IMR-90 (cell line): Measurements from ENCODE around the gene PLA2G4B. TPM values are rescaled to one million over a fixed set of nuclear protein-coding genes. Genes with fewer than 3 reads are reported as not detected.

Experiments used
- ATAC-seq: fragments of 200-7000 bp; cut with Tn5 transposase; 2 replicates; pipeline ENCODE4 v1.9.1; 2020; ENCODE audit warnings: low read depth, mild to moderate bottlenecking, moderate library complexity
- BruUV-seq: library from RNA; stranded (reverse); fragments of 400-500 nt; replicated peaks from 2 replicates; lab custom pipeline; 2021; lab: Mats Ljungman, UMichigan
- CTCF ChIA-PET: fragments of 300-600 bp; formaldehyde crosslinking; extraction: SDS; loops from one replicate; lab custom pipeline; 2021; ENCODE audit warnings: antibody characterized with exemption; lab: Yijun Ruan, JAX
- POLR2A ChIA-PET: fragments of 300-600 bp; sonication (Branson Sonifier 250); formaldehyde crosslinking; loops from one replicate; lab custom pipeline; 2022; ENCODE audit warnings: antibody characterized with exemption; ENCODE audit not compliant: unreplicated experiment; lab: Charles Lee
- DNase-seq: peaks from one replicate; pipeline ENCODE4 v3.0.0; 2013
- H2AFZ ChIP-seq: replicated peaks from 2 replicates; pipeline ENCODE3; 2013; ENCODE audit warnings: low read length, mild to moderate bottlenecking; ENCODE audit not compliant: poor library complexity
- H2AK5ac ChIP-seq: 2 replicates; pipeline ENCODE4 v1.6.1; 2013; ENCODE audit warnings: low read depth, low read length, inconsistent platforms
- H2AK9ac ChIP-seq: replicated peaks from 2 replicates; pipeline ENCODE3; 2013; ENCODE audit warnings: mild to moderate bottlenecking, low read depth, low read length, moderate library complexity; ENCODE audit not compliant: poor library complexity
- H2BK120ac ChIP-seq: 2 replicates; pipeline ENCODE4 v1.6.1; 2013; ENCODE audit warnings: low read depth, low read length, inconsistent platforms
- H2BK15ac ChIP-seq: 3 replicates; pipeline ENCODE4 v1.6.1; 2013; ENCODE audit warnings: low read depth, low read length, inconsistent platforms
- H2BK20ac ChIP-seq: 2 replicates; pipeline ENCODE4 v1.6.1; 2013; ENCODE audit warnings: low read depth, mild to moderate bottlenecking, inconsistent platforms, low read length, moderate library complexity
- H2BK5ac ChIP-seq: 2 replicates; pipeline ENCODE4 v1.6.1; 2013; ENCODE audit warnings: mild to moderate bottlenecking, low read depth, low read length, inconsistent platforms; ENCODE audit not compliant: poor library complexity, severe bottlenecking
- H3K14ac ChIP-seq: replicated peaks from 2 replicates; pipeline ENCODE4 v1.6.1; 2013; ENCODE audit warnings: low read depth, low read length, inconsistent platforms
- H3K18ac ChIP-seq: 2 replicates; pipeline ENCODE4 v1.6.1; 2013; ENCODE audit warnings: low read depth, low read length, control low read depth
- H3K23ac ChIP-seq: 2 replicates; pipeline ENCODE4 v1.6.1; 2013; ENCODE audit warnings: low read depth, low read length, inconsistent platforms
- H3K27ac ChIP-seq: 2 replicates; pipeline ENCODE4 v1.5.1; 2013; ENCODE audit warnings: mild to moderate bottlenecking, control low read depth, low read length; ENCODE audit not compliant: insufficient read depth
- H3K27me3 ChIP-seq: 2 replicates; pipeline ENCODE4 v1.6.1; 2013; ENCODE audit warnings: low read length; ENCODE audit not compliant: control insufficient read depth, insufficient read depth
- H3K36me3 ChIP-seq: 2 replicates; pipeline ENCODE4 v1.6.1; 2013; ENCODE audit warnings: low read length, mixed read lengths; ENCODE audit not compliant: control insufficient read depth, insufficient read depth
- H3K4ac ChIP-seq: 2 replicates; pipeline ENCODE4 v1.6.1; 2013; ENCODE audit warnings: low read depth, low read length, inconsistent platforms
- H3K4me1 ChIP-seq: 2 replicates; pipeline ENCODE4 v1.6.1; 2013; ENCODE audit warnings: low read length, mixed read lengths; ENCODE audit not compliant: control insufficient read depth, insufficient read depth
- H3K4me2 ChIP-seq: 2 replicates; pipeline ENCODE4 v1.6.1; 2013; ENCODE audit warnings: low read depth, mild to moderate bottlenecking, control low read depth, low read length, moderate library complexity
- H3K4me3 ChIP-seq: 2 replicates; pipeline ENCODE4 v1.5.1; 2013; ENCODE audit warnings: low read depth, mild to moderate bottlenecking, control low read depth, low read length, moderate library complexity; ENCODE audit not compliant: insufficient read depth
- H3K56ac ChIP-seq: 2 replicates; pipeline ENCODE4 v1.6.1; 2013; ENCODE audit warnings: low read length, inconsistent platforms; ENCODE audit not compliant: insufficient read depth; ENCODE audit errors: extremely low read depth
- H3K79me1 ChIP-seq, 2 experiments: 2 replicates each; pipeline ENCODE4 v1.6.1; 2013; ENCODE audit warnings: low read length in 2 of 2, inconsistent platforms in 1 of 2, low read depth in 1 of 2
- H3K9ac ChIP-seq: 2 replicates; pipeline ENCODE4 v1.6.1; 2013; ENCODE audit warnings: low read depth, low read length, control low read depth
- H3K9me1 ChIP-seq: 2 replicates; pipeline ENCODE4 v1.6.1; 2013; ENCODE audit warnings: low read length, inconsistent platforms; ENCODE audit not compliant: insufficient read depth
- H3K9me3 ChIP-seq: 2 replicates; pipeline ENCODE4 v1.6.1; 2013; ENCODE audit warnings: low read length; ENCODE audit not compliant: control insufficient read depth, insufficient read depth
- H4K20me1 ChIP-seq: 2 replicates; pipeline ENCODE4 v1.6.1; 2013; ENCODE audit warnings: low read length, inconsistent platforms; ENCODE audit not compliant: insufficient read depth
- H4K5ac ChIP-seq: 2 replicates; pipeline ENCODE4 v1.6.1; 2013; ENCODE audit warnings: mild to moderate bottlenecking, low read depth, low read length, control low read depth
- H4K8ac ChIP-seq, 2 experiments: 2 replicates each; pipeline ENCODE4 v1.6.1; 2013; ENCODE audit warnings: low read depth in 2 of 2, low read length in 2 of 2, control low read depth in 1 of 2, inconsistent platforms in 1 of 2
- H4K91ac ChIP-seq: 2 replicates; pipeline ENCODE4 v1.6.1; 2013; ENCODE audit warnings: low read depth, low read length, inconsistent platforms; ENCODE audit not compliant: insufficient read depth
- BHLHE40 ChIP-seq: fragments of 150-350 bp; IDR thresholded peaks from 2 replicates; pipeline ENCODE4 v1.6.1; 2016; ENCODE audit warnings: mild to moderate bottlenecking, low read depth, low read length
- CEBPB ChIP-seq: IDR thresholded peaks from 2 replicates; pipeline ENCODE4 v1.6.1; 2012; ENCODE audit warnings: low read depth, low read length, improper control_type of control experiment
- CHD1 ChIP-seq: IDR thresholded peaks from 2 replicates; pipeline ENCODE4 v1.6.1; 2012; ENCODE audit warnings: low read depth, low read length, improper control_type of control experiment
- CTCF ChIP-seq: conservative IDR thresholded peaks from 2 replicates; pipeline ENCODE4 v1.5.1; 2012; ENCODE audit warnings: mild to moderate bottlenecking, low read depth, low read length, improper control_type of control experiment
- FOS ChIP-seq: fragments of 150-350 bp; IDR thresholded peaks from 2 replicates; pipeline ENCODE4 v1.6.1; 2016; ENCODE audit warnings: low read depth, low read length
- MAFK ChIP-seq: IDR thresholded peaks from 2 replicates; pipeline ENCODE4 v1.6.1; 2012; ENCODE audit warnings: low read depth, low read length, improper control_type of control experiment
- MAZ ChIP-seq: IDR thresholded peaks from 2 replicates; pipeline ENCODE4 v1.6.1; 2012; ENCODE audit warnings: low read depth, mild to moderate bottlenecking, low read length, improper control_type of control experiment, moderate library complexity, borderline replicate concordance
- MXI1 ChIP-seq: IDR thresholded peaks from 2 replicates; pipeline ENCODE4 v1.6.1; 2012; ENCODE audit warnings: low read depth, mild to moderate bottlenecking, low read length, moderate library complexity, borderline replicate concordance
- NFE2L2 ChIP-seq: fragments of 150-350 bp; IDR thresholded peaks from 2 replicates; pipeline ENCODE4 v1.6.1; 2016; ENCODE audit warnings: low read depth, mild to moderate bottlenecking, low read length
- RAD21 ChIP-seq: IDR thresholded peaks from 2 replicates; pipeline ENCODE4 v1.6.1; 2012; ENCODE audit warnings: low read length, improper control_type of control experiment
- RCOR1 ChIP-seq: IDR thresholded peaks from 2 replicates; pipeline ENCODE4 v1.6.1; 2012; ENCODE audit warnings: mild to moderate bottlenecking, low read length, improper control_type of control experiment; ENCODE audit not compliant: insufficient replicate concordance
- RFX5 ChIP-seq: IDR thresholded peaks from 2 replicates; pipeline ENCODE4 v1.8.0; 2012; ENCODE audit warnings: low read depth, mild to moderate bottlenecking, low read length, moderate library complexity
- USF2 ChIP-seq: fragments of 150-350 bp; IDR thresholded peaks from 2 replicates; pipeline ENCODE4 v1.6.1; 2017; ENCODE audit warnings: mild to moderate bottlenecking, antibody characterized with exemption, low read length, low read depth
- WGBS, 2 experiments: methylation state at CpG; one replicate each; pipeline versions ENCODE4 v1.1.5 to v1.1.7; 2013; ENCODE audit warnings: missing lambda C conversion rate in 2 of 2; ENCODE audit not compliant: insufficient read length in 1 of 2; ENCODE audit errors: extremely low coverage in 2 of 2; 5-methylcytosine and 5-hydroxymethylcytosine counted together
- dilution Hi-C: fragments of 300-500 bp; cut with HindIII; formaldehyde crosslinking; loops from one replicate; pipeline ENCODE4 v1.14.3; 2018; ENCODE audit warnings: low sequenced_read_pairs; ENCODE audit not compliant: unreplicated experiment
- in situ Hi-C: fragments of 300-500 bp; cut with MboI; formaldehyde crosslinking; loops from 3 replicates; pipeline ENCODE4 v1.14.3; 2019; ENCODE audit warnings: low sequenced_read_pairs, inconsistent platforms, mixed read lengths
- intact Hi-C: fragments of 100-400 bp; cut with micrococcal nuclease; formaldehyde crosslinking; loops from 2 replicates; pipeline ENCODE4 v1.10.0; 2022
- polyA plus RNA-seq, 3 experiments: library from polyadenylated mRNA; depleted of rRNA; stranded (reverse); fragments of >200 nt; gene quantifications; 2 replicates each; pipeline ENCODE4 v1.2.3, GENCODE V29; 2012; ENCODE audit warnings: low replicate concordance in 1 of 3
- total RNA-seq: library from RNA; depleted of rRNA; stranded (reverse); fragments of >200 nt; gene quantifications from 2 replicates; pipeline ENCODE4 v1.2.3, GENCODE V29; 2012

Gene PLA2G4B
- total and polyA plus RNA-seq, 2 of the 4 experiments (the other 2 are of a cell fraction), result 0.18 to 3.1 TPM

- Histone ChIP-seq H2BK5ac (no peak overlapping the region), H3K14ac (no peak overlapping the region), H3K4me1 (no peaks in the 10 kb centered on the region; the same call in 1 of the 2 replicates), H4K8ac (no peak overlapping the region), H4K91ac (no peak overlapping the region), H2BK120ac (no peak overlapping the region), H3K9me3 (no peaks in the 10 kb centered on the region), H3K4ac (no peak overlapping the region), H3K27me3 (peaks cover 2% of the 10 kb centered on the region; the same call in 1 of the 2 replicates), H3K18ac (no peak overlapping the region), H3K4me2 (no peak overlapping the region), H3K27ac (no peak overlapping the region), H4K5ac (no peak overlapping the region), H2BK15ac (no peak overlapping the region), H2AK9ac (no peak overlapping the region), H3K9ac (no peak overlapping the region), H3K4me3 (no peak overlapping the region), H3K9me1 (no peaks in the 10 kb centered on the region), H2AFZ (no peak overlapping the region), H4K20me1 (no peaks in the 10 kb centered on the region), H3K23ac (no peak overlapping the region), H2BK20ac (no peak overlapping the region), H3K56ac (no peak overlapping the region), H3K36me3 (peaks cover 17% of the 10 kb centered on the region), H2AK5ac (no peak overlapping the region), H3K79me1 (no peaks in the 10 kb centered on the region)
- DNase-seq (no peak), ATAC-seq (no peak)
- 91% methylated on average over 12 of the region's 14 CpGs; no CpG with 5 or more reads in 1 of the 2 experiments for WGBS, 2 experiments
- in situ Hi-C loops, result no loop called here
- TF ChIP-seq CHD1 (no peak), USF2 (no peak), MAZ (no peak), RFX5 (no peak), RAD21 (no peak), CEBPB (no peak), BHLHE40 (no peak), NFE2L2 (no peak), CTCF (no peak), MAFK (no peak), FOS (no peak), RCOR1 (no peak), MXI1 (no peak)
- no TSS peak for BruUV-seq
- intact Hi-C loops, result no loop called here
- ChIA-PET CTCF (no interaction called here), POLR2A (no interaction called here)
- dilution Hi-C loops, result no loop called here
Measured at GRCh38 chr15:41847206-41847605, 8.6 kb downstream of the PLA2G4B start.
